Natural killer cell (primary cell): ENCODE measurements around the gene KCNAB2. TPM values are rescaled to one million over a fixed set of nuclear protein-coding genes. Genes with fewer than 3 reads are reported as not detected.

Source experiments
- ATAC-seq, 3 donors: fragments of 150-1000 bp in 2 of 3; fragments of 200-7000 bp in 1 of 3; cut with Tn5 transposase; 1 replicate in 1 of 3; 2 replicates in 2 of 3; pipeline ENCODE4 v1.10.0; 2021; ENCODE audit warnings: mild to moderate bottlenecking in 2 of 3, moderate library complexity in 2 of 3
- DNase-seq, 2 donors: peaks; one replicate each; pipeline versions ENCODE4 v3.0.0 to v3.0.0-alpha.2; 2013 to 2021; ENCODE audit warnings: mixed read lengths in 1 of 2
- H3K27ac ChIP-seq: one replicate; pipeline ENCODE4 v1.5.1; 2013; ENCODE audit warnings: mild to moderate bottlenecking, low read length
- H3K27me3 ChIP-seq: one replicate; pipeline ENCODE4 v1.6.1; 2013; ENCODE audit warnings: low read length; ENCODE audit not compliant: control insufficient read depth, insufficient read depth
- H3K36me3 ChIP-seq: one replicate; pipeline ENCODE4 v1.6.1; 2013; ENCODE audit warnings: low read length; ENCODE audit not compliant: control insufficient read depth, insufficient read depth
- H3K4me1 ChIP-seq: one replicate; pipeline ENCODE4 v1.6.1; 2013; ENCODE audit warnings: low read length; ENCODE audit not compliant: control insufficient read depth, insufficient read depth
- H3K4me3 ChIP-seq: one replicate; pipeline ENCODE4 v1.5.1; 2013; ENCODE audit warnings: low read length
- H3K9me3 ChIP-seq: one replicate; pipeline ENCODE4 v1.6.1; 2013; ENCODE audit warnings: low read length; ENCODE audit not compliant: control insufficient read depth, insufficient read depth
- H3K27ac Mint-ChIP-seq, 2 donors: one replicate each; pipeline ENCODE4 v1.8.0; 2022; ENCODE audit warnings: mild to moderate bottlenecking in 2 of 2, mixed read lengths in 2 of 2, moderate library complexity in 1 of 2
- H3K27me3 Mint-ChIP-seq, 2 donors: one replicate each; pipeline ENCODE4 v1.8.0; 2022; ENCODE audit warnings: low read depth in 2 of 2, mixed read lengths in 2 of 2
- H3K36me3 Mint-ChIP-seq: one replicate; pipeline ENCODE4 v1.8.0; 2022; ENCODE audit warnings: mixed read lengths
- H3K4me1 Mint-ChIP-seq, 2 donors: one replicate each; pipeline ENCODE4 v1.8.0; 2022; ENCODE audit warnings: mixed read lengths in 2 of 2
- H3K4me3 Mint-ChIP-seq: one replicate; pipeline ENCODE4 v1.8.0; 2022; ENCODE audit warnings: mild to moderate bottlenecking, moderate library complexity, mixed read lengths
- H3K9me3 Mint-ChIP-seq, 2 donors: one replicate each; pipeline ENCODE4 v1.8.0; 2022; ENCODE audit warnings: mixed read lengths in 2 of 2
- CTCF ChIP-seq: fragments of 200-600 bp; IDR thresholded peaks from one replicate; pipeline ENCODE4 v1.8.0; 2022; ENCODE audit warnings: antibody characterized with exemption
- WGBS: methylation state at CpG from one replicate; pipeline ENCODE4 v1.1.7; 2013; ENCODE audit warnings: missing lambda C conversion rate; ENCODE audit not compliant: insufficient coverage; 5-methylcytosine and 5-hydroxymethylcytosine counted together
- intact Hi-C: fragments of 100-400 bp; cut with micrococcal nuclease; formaldehyde crosslinking; loops from one replicate; pipeline ENCODE4 v1.14.2; 2022
- total RNA-seq, 4 donors: library from RNA; stranded (reverse); fragments of 120-200 nt in 1 of 4; gene quantifications; one replicate each; pipeline versions ENCODE4 v1.2.3 to v1.2.4, GENCODE V29; 2013 to 2022

Gene KCNAB2
- total RNA-seq, 3 donors from 2014 or later (not counting 1 experiment from before 2014, with no cell fraction given) = 387 to 749 (median 430) TPM

GRCh38 chr1:6044481-6045109 lies 1.1 kb upstream of the KCNAB2 start:
- H3K27ac ChIP-seq = no peak overlapping the region
- H3K9me3 ChIP-seq = no peaks in the 10 kb centered on the region
- peaks cover 6% of the 10 kb centered on the region for H3K4me1 ChIP-seq
- peaks cover 70% of the 10 kb centered on the region for H3K36me3 ChIP-seq
- intact Hi-C loops = no loop called here
- peak overlapping the region; percentile 43 to 74 for H3K27ac Mint-ChIP-seq
- DNase-seq (no peak), ATAC-seq (no peak)
- H3K4me1 Mint-ChIP-seq = peaks cover 27 to 48% of the 10 kb centered on the region in 2 donors
- H3K27me3 ChIP-seq = no peaks in the 10 kb centered on the region
- no peaks in the 10 kb centered on the region for H3K36me3 Mint-ChIP-seq
- no peak overlapping the region for H3K4me3 ChIP-seq
- TF ChIP-seq CTCF = no peak
- 92% methylated on average over 11 of the region's 11 CpGs for WGBS
- no peaks in the 10 kb centered on the region for H3K27me3 Mint-ChIP-seq
- no peaks in the 10 kb centered on the region for H3K9me3 Mint-ChIP-seq
- H3K4me3 Mint-ChIP-seq = no peak overlapping the region

DNA sequence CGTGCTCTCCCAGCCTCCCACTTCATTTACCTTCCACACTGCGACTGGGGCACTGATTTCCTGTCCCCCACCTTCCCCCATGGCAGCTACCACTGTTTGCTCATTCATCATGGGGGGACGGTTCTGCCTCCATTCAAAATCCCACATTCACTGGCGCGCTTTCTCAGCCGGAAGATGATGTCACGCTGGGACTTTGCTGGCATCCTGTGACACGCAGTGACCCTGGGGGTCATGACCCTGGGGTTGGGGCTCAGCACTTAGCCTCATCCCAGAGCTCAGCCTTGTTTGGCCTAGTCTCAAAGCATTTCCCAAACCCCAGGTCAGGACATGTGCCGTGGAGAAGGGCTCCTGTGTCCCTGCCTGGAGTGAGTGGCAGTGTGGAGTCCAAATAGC lies 582 bp upstream of the KCNAB2 start:
- DNase-seq = no peak
- peaks cover 65% of the 10 kb centered on the region for H3K36me3 ChIP-seq
- peak overlapping the region; percentile 46 to 74 for H3K27ac Mint-ChIP-seq
- no peaks in the 10 kb centered on the region for H3K27me3 ChIP-seq
- peaks cover 1% of the 10 kb centered on the region for H3K4me1 ChIP-seq
- WGBS = 98% methylated on average over 9 of the region's 9 CpGs
- H3K4me1 Mint-ChIP-seq = peaks cover 27 to 48% of the 10 kb centered on the region in 2 donors
- intact Hi-C loops = no loop called here
- H3K4me3 Mint-ChIP-seq = no peak overlapping the region
- TF ChIP-seq CTCF = no peak
- H3K27ac ChIP-seq = no peak overlapping the region
- ATAC-seq = no peak
- H3K4me3 ChIP-seq = no peak overlapping the region
- no peaks in the 10 kb centered on the region for H3K9me3 Mint-ChIP-seq
- no peaks in the 10 kb centered on the region for H3K36me3 Mint-ChIP-seq
- no peaks in the 10 kb centered on the region for H3K9me3 ChIP-seq
- H3K27me3 Mint-ChIP-seq = no peaks in the 10 kb centered on the region

DNA sequence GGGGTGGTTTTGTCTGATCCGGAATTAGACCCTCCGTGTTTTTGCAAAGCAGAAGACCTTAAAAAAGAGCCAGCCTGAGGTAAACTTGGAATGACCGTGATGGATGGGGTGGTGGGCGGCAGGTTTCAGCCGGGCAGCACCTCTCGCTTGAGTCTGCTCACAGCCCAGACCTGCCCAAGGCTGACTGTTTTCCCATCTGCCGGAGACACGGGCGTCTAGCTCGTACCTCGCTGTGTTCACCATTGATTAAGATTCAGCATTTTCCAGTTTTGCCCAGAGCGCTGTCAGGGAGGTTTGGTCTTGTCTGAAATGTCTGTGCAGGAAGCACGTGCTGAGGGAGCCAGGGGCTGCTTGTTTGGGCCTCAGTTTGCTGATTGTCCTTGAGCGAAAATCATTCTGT lies 591 bp downstream of the KCNAB2 start:
- no peak for TF ChIP-seq CTCF
- H3K27ac Mint-ChIP-seq = no peak overlapping the region
- H3K36me3 ChIP-seq = peaks cover 58% of the 10 kb centered on the region

More for the DNA sequence above, 591 bp downstream of the KCNAB2 start:
- Histone ChIP-seq H3K4me1 (no peaks in the 10 kb centered on the region), H3K27me3 (no peaks in the 10 kb centered on the region), H3K4me3 (no peak overlapping the region), H3K9me3 (no peaks in the 10 kb centered on the region), H3K27ac (no peak overlapping the region)
- no peaks in the 10 kb centered on the region for H3K27me3 Mint-ChIP-seq
- H3K9me3 Mint-ChIP-seq = no peaks in the 10 kb centered on the region
- DNase-seq (no peak), ATAC-seq (no peak)
- H3K36me3 Mint-ChIP-seq = no peaks in the 10 kb centered on the region
- H3K4me1 Mint-ChIP-seq = peaks cover 34 to 55% of the 10 kb centered on the region in 2 donors
- H3K4me3 Mint-ChIP-seq = no peak overlapping the region
- 99% methylated on average over 14 of the region's 14 CpGs for WGBS
- intact Hi-C loops = no loop called here
